Measurements from ENCODE around the gene ARID1B. TPM values are rescaled to one million over a fixed set of nuclear protein-coding genes. Genes with fewer than 3 reads are reported as not detected.

Gene ARID1B
- total and polyA plus RNA-seq, 9 of the 15 experiments (the other 6 are each of a cell fraction or from before 2014, with no cell fraction given), result 12.5 to 50.5 (median 25.8) TPM

DNA sequence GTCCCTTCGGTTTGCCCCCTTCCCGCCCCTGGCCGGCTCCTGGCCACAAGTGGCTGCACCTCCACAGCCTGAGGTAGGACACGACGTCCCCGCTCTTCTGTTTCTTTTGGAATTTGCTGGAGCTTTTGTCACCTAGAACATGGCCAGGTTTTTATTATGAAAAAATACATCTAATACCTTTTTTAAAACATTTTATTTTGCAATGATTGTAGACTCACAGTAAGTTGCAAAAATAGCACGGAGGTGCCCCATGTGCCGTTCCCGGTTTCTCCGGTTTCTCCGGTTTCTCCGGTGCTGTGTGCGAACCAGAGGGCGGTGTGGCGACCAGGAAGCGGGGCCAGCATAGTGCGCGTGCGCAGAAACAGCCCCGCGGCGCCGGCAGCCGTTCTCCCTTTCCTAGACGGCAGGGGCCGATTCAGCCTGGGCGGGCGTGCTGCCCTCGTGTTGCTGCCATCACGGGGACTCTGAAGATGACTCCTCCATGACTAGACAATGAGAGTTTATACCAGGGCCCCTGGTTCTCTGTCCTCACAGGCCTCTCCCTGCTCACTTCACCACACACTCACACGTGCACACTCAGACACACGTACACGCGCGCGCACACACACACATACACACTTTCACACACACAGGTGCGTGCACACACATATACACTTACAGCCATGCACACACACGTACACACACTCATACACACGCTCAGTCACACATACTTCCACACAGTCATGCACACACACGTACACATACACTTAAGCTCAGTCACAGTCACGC lies 444.1 kb downstream of the ARID1B start (continued):
- TF ChIP-seq ZNF655 (CRISPR knock-in tag; IDR thresholded peaks at IDR 0.05) (no peak), MIER1 (IDR thresholded peaks at IDR 0.05; ENCODE audit: low read depth) (peak; percentile 70; the same call in 1 of the 2 replicates), HINFP (tag; conservative IDR thresholded peaks at IDR 0.05; ENCODE audit: low read depth) (no peak), MAFF (IDR thresholded peaks at IDR 0.05; ENCODE audit: low read length) (no peak), NR0B1 (IDR thresholded peaks at IDR 0.05; ENCODE audit: partially characterized antibody) (no peak), TSC22D4 (tag; IDR thresholded peaks at IDR 0.05) (no peak), PHF20 (IDR thresholded peaks at IDR 0.05; ENCODE audit: partially characterized antibody) (peak; percentile 42), MITF (IDR thresholded peaks at IDR 0.05) (no peak), ZNF764 (CRISPR knock-in tag; IDR thresholded peaks at IDR 0.05; ENCODE audit: low read depth) (no peak), BACH1 (tag; IDR thresholded peaks at IDR 0.05) (no peak), BHLHE40 (IDR thresholded peaks at IDR 0.05; ENCODE audit: low read length) (peak; percentile 80), ZNF589 (CRISPR knock-in tag; IDR thresholded peaks at IDR 0.05; ENCODE audit: low read depth) (peak; percentile 75; the same call in 1 of the 2 replicates), ZNF41 (CRISPR knock-in tag; conservative IDR thresholded peaks at IDR 0.05) (no peak), CC2D1A (IDR thresholded peaks at IDR 0.05) (0 out of 2 replicates have a peak, but pooled peaks have one; percentile 20), PPARD (CRISPR knock-in tag; IDR thresholded peaks at IDR 0.05) (no peak), DNMT1 (IDR thresholded peaks at IDR 0.05) (no peak), FOXM1 (IDR thresholded peaks at IDR 0.05; ENCODE audit: low read depth) (no peak), FOXM1 (CRISPR knock-in tag; IDR thresholded peaks at IDR 0.05; ENCODE audit: low read depth) (no peak)
- TF ChIP-seq, protein P1, sequence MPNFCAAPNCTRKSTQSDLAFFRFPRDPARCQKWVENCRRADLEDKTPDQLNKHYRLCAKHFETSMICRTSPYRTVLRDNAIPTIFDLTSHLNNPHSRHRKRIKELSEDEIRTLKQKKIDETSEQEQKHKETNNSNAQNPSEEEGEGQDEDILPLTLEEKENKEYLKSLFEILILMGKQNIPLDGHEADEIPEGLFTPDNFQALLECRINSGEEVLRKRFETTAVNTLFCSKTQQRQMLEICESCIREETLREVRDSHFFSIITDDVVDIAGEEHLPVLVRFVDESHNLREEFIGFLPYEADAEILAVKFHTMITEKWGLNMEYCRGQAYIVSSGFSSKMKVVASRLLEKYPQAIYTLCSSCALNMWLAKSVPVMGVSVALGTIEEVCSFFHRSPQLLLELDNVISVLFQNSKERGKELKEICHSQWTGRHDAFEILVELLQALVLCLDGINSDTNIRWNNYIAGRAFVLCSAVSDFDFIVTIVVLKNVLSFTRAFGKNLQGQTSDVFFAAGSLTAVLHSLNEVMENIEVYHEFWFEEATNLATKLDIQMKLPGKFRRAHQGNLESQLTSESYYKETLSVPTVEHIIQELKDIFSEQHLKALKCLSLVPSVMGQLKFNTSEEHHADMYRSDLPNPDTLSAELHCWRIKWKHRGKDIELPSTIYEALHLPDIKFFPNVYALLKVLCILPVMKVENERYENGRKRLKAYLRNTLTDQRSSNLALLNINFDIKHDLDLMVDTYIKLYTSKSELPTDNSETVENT (CRISPR knock-in tag; IDR thresholded peaks at IDR 0.05), result peak; percentile 26; the same call in 1 of the 2 replicates
